HepG2 (cell line): ENCODE data around the gene CNTN4. TPM values are rescaled to one million over a fixed set of nuclear protein-coding genes. Genes with fewer than 3 reads are reported as not detected.

ENCODE experiments used
- ATAC-seq: fragments of 200-7000 bp; cut with Tn5 transposase; 3 replicates; pipeline ENCODE4 v1.9.1; 2020; ENCODE audit warnings: mild to moderate bottlenecking, moderate library complexity
- BruUV-seq: library from RNA; stranded (reverse); fragments of 400-500 nt; replicated peaks from 2 replicates; lab custom pipeline; 2021; lab: Mats Ljungman, UMichigan
- CTCF ChIA-PET: fragments of 300-600 bp; formaldehyde crosslinking; extraction: SDS; loops from one replicate; lab custom pipeline; 2021; ENCODE audit warnings: low total read pairs, inconsistent platforms, low intra/inter-chr PET ratio; lab: Yijun Ruan, JAX
- POLR2A ChIA-PET: fragments of 350-600 bp; sonication (Branson Sonifier 250); formaldehyde crosslinking; loops from one replicate; lab custom pipeline; 2020; ENCODE audit warnings: antibody characterized with exemption, inconsistent platforms; lab: Yijun Ruan, JAX
- DNase-seq: peaks from one replicate; pipeline ENCODE4 v3.0.0-alpha.2; 2015; ENCODE audit warnings: low spot score
- FAIRE-seq: peaks from 3 replicates; lab custom pipeline; 2011; peaks lifted over from hg19 to GRCh38; lab: Jason Lieb, UNC
- H2AFZ ChIP-seq: one replicate; pipeline ENCODE4 v1.6.1; 2011; ENCODE audit warnings: low read length, inconsistent platforms
- H3K27ac ChIP-seq: fragments of 300-600 bp; 3 replicates; pipeline ENCODE4 v1.8.0; 2011; ENCODE audit warnings: mixed run types, mild to moderate bottlenecking, mixed read lengths, low read length, inconsistent platforms; ENCODE audit not compliant: insufficient read depth; ENCODE audit errors: extremely low read length
- H3K27me3 ChIP-seq, 2 experiments: fragments of 200-600 bp in 1 of 2; 2 replicates in 1 of 2; 3 replicates in 1 of 2; pipeline versions ENCODE4 v1.6.0 to v1.8.0; 2011; ENCODE audit warnings: low read length in 2 of 2, mild to moderate bottlenecking in 2 of 2, moderate library complexity in 2 of 2, inconsistent platforms in 1 of 2; ENCODE audit not compliant: insufficient read depth in 2 of 2, control insufficient read depth in 1 of 2
- H3K36me3 ChIP-seq, 2 experiments: fragments of 200-600 bp in 1 of 2; replicated peaks in 1 of 2; 2 replicates in 1 of 2; 3 replicates in 1 of 2; pipeline versions ENCODE4 v1.5.1 to v1.8.0; 2011; ENCODE audit warnings: low read length in 2 of 2, inconsistent platforms in 1 of 2; ENCODE audit not compliant: insufficient read depth in 2 of 2, control insufficient read depth in 1 of 2
- H3K4me1 ChIP-seq: 2 replicates; pipeline ENCODE4 v1.5.1; 2012; ENCODE audit warnings: low read length, inconsistent platforms; ENCODE audit not compliant: insufficient read depth
- H3K4me2 ChIP-seq: 2 replicates; pipeline ENCODE4 v1.6.0; 2011; ENCODE audit warnings: low read depth, low read length, inconsistent platforms
- H3K4me3 ChIP-seq, 3 experiments: fragments of 200-600 bp in 1 of 3; sonication (generic), shearing (Covaris generic) in 1 of 3; replicated peaks in 1 of 3; 2 replicates each; pipeline ENCODE4 v1.5.1; 2011 to 2016; ENCODE audit warnings: low read length in 3 of 3, inconsistent platforms in 2 of 3, low read depth in 2 of 3, mild to moderate bottlenecking in 2 of 3, control low read depth in 1 of 3, mixed read lengths in 1 of 3; ENCODE audit not compliant: insufficient read depth in 1 of 3
- H3K79me2 ChIP-seq: one replicate; pipeline ENCODE4 v1.6.1; 2011; ENCODE audit warnings: low read length, inconsistent platforms; ENCODE audit not compliant: insufficient read depth
- H3K9ac ChIP-seq: 2 replicates; pipeline ENCODE4 v1.6.0; 2011; ENCODE audit warnings: mild to moderate bottlenecking, low read depth, low read length, inconsistent platforms; ENCODE audit not compliant: insufficient read depth
- H3K9me3 ChIP-seq: 2 replicates; pipeline ENCODE4 v1.5.1; 2012; ENCODE audit warnings: mild to moderate bottlenecking, low read length
- H4K20me1 ChIP-seq: 2 replicates; pipeline ENCODE4 v1.6.0; 2011; ENCODE audit warnings: inconsistent platforms, mild to moderate bottlenecking, low read length, moderate library complexity; ENCODE audit not compliant: insufficient read depth
- MBD4 ChIP-seq: IDR thresholded peaks from 2 replicates; pipeline ENCODE4 v1.6.1; 2012; ENCODE audit warnings: low read length, inconsistent platforms, borderline replicate concordance
- NFIB ChIP-seq: sonication (generic); formaldehyde crosslinking; IDR thresholded peaks from 2 replicates; pipeline ENCODE4 v1.9.0; 2021; ENCODE audit warnings: missing genetic modification reagents, mild to moderate bottlenecking, borderline replicate concordance
- ZNF234 ChIP-seq: sonication (generic); formaldehyde crosslinking; conservative IDR thresholded peaks from 2 replicates; pipeline ENCODE4 v1.5.1; 2020; ENCODE audit warnings: mild to moderate bottlenecking, missing genetic modification reagents
- ZNF546 ChIP-seq: sonication (generic); formaldehyde crosslinking; conservative IDR thresholded peaks from 2 replicates; pipeline ENCODE4 v1.8.1; 2023; ENCODE audit warnings: mild to moderate bottlenecking, missing genetic modification reagents
- WGBS: methylation state at CpG from one replicate; pipeline ENCODE4 v1.1.6; 2017; ENCODE audit warnings: low lambda C conversion rate; 5-methylcytosine and 5-hydroxymethylcytosine counted together
- in situ Hi-C: cut with HindIII; loops from 2 replicates; pipeline ENCODE4 v1.10.0; 2017; ENCODE audit warnings: low pct_unique_long_range_greater_than_20kb; ENCODE audit not compliant: extremely low pct_ligation_motif_present
- intact Hi-C: fragments of 100-400 bp; cut with micrococcal nuclease; formaldehyde crosslinking; loops from one replicate; pipeline ENCODE4 v1.10.0; 2022; ENCODE audit not compliant: unreplicated experiment
- polyA plus RNA-seq, 8 experiments: library from polyadenylated mRNA; depleted of rRNA in 3 of 8; stranded (reverse) in 7 of 8; unstranded in 1 of 8; fragments of >200 nt; fragmentation: Illumina TruSeq in 4 of 8; extraction: Trizol in 4 of 8; gene quantifications; 2 replicates each; pipeline versions ENCODE4 v1.2.1 to v1.2.3, GENCODE V29; 2011 to 2016; ENCODE audit warnings: low read depth in 4 of 8, missing spikeins in 1 of 8, mixed read lengths in 1 of 8; ENCODE audit not compliant: insufficient read depth in 1 of 8
- total RNA-seq, 5 experiments: library from RNA; depleted of rRNA; stranded (reverse); fragments of >200 nt; fragmentation: Illumina TruSeq; extraction: Trizol; gene quantifications; 2 replicates each; pipeline ENCODE4 v1.2.3, GENCODE V29; 2016; ENCODE audit warnings: low read depth in 1 of 5
- TF ChIP-seq, protein P1 (sequence below): sonication (generic); formaldehyde crosslinking; IDR thresholded peaks from 2 replicates; pipeline ENCODE4 v1.5.1; 2020; ENCODE audit warnings: missing genetic modification reagents, mild to moderate bottlenecking, borderline replicate concordance
- TF ChIP-seq, protein P2 (sequence below): sonication (generic); formaldehyde crosslinking; IDR thresholded peaks from 2 replicates; pipeline ENCODE4 v1.4.0; 2020; ENCODE audit warnings: mild to moderate bottlenecking, missing genetic modification reagents, borderline replicate concordance
- TF ChIP-seq, protein P3 (sequence below): sonication (generic); formaldehyde crosslinking; IDR thresholded peaks from 2 replicates; pipeline ENCODE4 v1.5.1; 2020; ENCODE audit warnings: mild to moderate bottlenecking, missing genetic modification reagents
- TF ChIP-seq, protein P4 (sequence below): sonication (generic); formaldehyde crosslinking; IDR thresholded peaks from 2 replicates; pipeline ENCODE4 v1.5.1; 2020; ENCODE audit warnings: mild to moderate bottlenecking, moderate library complexity, missing genetic modification reagents
- TF ChIP-seq, protein P5 (sequence below): sonication (generic); formaldehyde crosslinking; IDR thresholded peaks from 2 replicates; pipeline ENCODE4 v1.4.0; 2020; ENCODE audit warnings: missing genetic modification reagents, mild to moderate bottlenecking, borderline replicate concordance
- TF ChIP-seq, protein P6 (sequence below): sonication (generic); formaldehyde crosslinking; conservative IDR thresholded peaks from 2 replicates; pipeline ENCODE4 v1.5.0; 2020; ENCODE audit warnings: missing genetic modification reagents

CNTN4 gene
- total and polyA plus RNA-seq, 2 of the 13 experiments (the other 11 are each of a cell fraction or from before 2014, with no cell fraction given): 0.01 to 0.13 TPM

DNA sequence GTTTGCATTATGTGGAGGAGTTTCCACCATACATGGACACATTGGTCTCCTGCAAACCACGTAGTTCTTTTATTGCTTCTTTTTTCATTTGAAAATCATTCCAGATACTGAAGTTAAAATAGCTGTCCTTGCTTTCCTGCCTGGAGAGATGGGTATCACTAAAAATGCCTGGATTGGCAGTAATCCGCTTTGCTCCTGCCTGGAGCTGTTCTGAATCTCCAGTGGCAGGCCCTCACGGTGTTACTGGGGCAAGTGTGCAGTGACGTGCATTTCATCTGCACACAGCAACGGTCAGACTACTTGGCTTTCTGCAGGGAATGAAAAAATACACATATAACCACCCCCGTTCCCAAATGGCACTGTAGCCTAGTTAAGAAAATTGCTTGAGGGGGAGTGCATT, 738.6 kb downstream of the CNTN4 start:
- intact Hi-C loops (no loop called here), in situ Hi-C loops (no loop called here)
- ChIA-PET POLR2A (no interaction called here), CTCF (no interaction called here)
- no peak for DNase-seq
- H3K4me3 ChIP-seq: no peak overlapping the region
- no peak overlapping the region for H3K4me2 ChIP-seq
- no peaks in the 10 kb centered on the region for H3K79me2 ChIP-seq
- FAIRE-seq: no peak
- no peak for ATAC-seq
- no peak overlapping the region for H3K27ac ChIP-seq
- no peak overlapping the region for H3K9ac ChIP-seq
- BruUV-seq: no TSS peak
- WGBS: under 1% methylated on average over 6 of the region's 6 CpGs
- no peaks in the 10 kb centered on the region for H3K9me3 ChIP-seq
- no peaks in the 10 kb centered on the region for H3K4me1 ChIP-seq
- H3K36me3 ChIP-seq: no peaks in the 10 kb centered on the region
- no peak overlapping the region for H2AFZ ChIP-seq
- H4K20me1 ChIP-seq: no peaks in the 10 kb centered on the region
- H3K27me3 ChIP-seq: no peaks in the 10 kb centered on the region; a peak in 2 of 5 replicates
- TF ChIP-seq, protein P1, sequence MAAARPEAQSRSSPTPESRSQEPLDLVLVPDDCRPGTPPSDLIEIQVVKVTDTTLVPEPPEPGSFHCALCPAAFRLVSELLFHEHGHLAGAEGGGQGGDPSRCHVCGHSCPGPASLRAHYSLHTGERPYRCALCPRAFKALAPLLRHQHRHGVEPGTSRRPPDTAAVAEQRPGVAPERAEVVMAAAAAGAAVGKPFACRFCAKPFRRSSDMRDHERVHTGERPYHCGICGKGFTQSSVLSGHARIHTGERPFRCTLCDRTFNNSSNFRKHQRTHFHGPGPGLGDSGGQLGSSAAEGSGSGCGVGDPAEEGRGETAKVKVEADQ (CRISPR knock-in tag): no peak
- TF ChIP-seq NFIB (CRISPR knock-in tag): no peak
- TF ChIP-seq ZNF234: no peak
- TF ChIP-seq, protein P2, sequence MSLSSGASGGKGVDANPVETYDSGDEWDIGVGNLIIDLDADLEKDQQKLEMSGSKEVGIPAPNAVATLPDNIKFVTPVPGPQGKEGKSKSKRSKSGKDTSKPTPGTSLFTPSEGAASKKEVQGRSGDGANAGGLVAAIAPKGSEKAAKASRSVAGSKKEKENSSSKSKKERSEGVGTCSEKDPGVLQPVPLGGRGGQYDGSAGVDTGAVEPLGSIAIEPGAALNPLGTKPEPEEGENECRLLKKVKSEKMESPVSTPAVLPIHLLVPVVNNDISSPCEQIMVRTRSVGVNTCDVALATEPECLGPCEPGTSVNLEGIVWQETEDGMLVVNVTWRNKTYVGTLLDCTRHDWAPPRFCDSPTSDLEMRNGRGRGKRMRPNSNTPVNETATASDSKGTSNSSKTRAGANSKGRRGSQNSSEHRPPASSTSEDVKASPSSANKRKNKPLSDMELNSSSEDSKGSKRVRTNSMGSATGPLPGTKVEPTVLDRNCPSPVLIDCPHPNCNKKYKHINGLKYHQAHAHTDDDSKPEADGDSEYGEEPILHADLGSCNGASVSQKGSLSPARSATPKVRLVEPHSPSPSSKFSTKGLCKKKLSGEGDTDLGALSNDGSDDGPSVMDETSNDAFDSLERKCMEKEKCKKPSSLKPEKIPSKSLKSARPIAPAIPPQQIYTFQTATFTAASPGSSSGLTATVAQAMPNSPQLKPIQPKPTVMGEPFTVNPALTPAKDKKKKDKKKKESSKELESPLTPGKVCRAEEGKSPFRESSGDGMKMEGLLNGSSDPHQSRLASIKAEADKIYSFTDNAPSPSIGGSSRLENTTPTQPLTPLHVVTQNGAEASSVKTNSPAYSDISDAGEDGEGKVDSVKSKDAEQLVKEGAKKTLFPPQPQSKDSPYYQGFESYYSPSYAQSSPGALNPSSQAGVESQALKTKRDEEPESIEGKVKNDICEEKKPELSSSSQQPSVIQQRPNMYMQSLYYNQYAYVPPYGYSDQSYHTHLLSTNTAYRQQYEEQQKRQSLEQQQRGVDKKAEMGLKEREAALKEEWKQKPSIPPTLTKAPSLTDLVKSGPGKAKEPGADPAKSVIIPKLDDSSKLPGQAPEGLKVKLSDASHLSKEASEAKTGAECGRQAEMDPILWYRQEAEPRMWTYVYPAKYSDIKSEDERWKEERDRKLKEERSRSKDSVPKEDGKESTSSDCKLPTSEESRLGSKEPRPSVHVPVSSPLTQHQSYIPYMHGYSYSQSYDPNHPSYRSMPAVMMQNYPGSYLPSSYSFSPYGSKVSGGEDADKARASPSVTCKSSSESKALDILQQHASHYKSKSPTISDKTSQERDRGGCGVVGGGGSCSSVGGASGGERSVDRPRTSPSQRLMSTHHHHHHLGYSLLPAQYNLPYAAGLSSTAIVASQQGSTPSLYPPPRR (CRISPR knock-in tag): no peak
- TF ChIP-seq, protein P3, sequence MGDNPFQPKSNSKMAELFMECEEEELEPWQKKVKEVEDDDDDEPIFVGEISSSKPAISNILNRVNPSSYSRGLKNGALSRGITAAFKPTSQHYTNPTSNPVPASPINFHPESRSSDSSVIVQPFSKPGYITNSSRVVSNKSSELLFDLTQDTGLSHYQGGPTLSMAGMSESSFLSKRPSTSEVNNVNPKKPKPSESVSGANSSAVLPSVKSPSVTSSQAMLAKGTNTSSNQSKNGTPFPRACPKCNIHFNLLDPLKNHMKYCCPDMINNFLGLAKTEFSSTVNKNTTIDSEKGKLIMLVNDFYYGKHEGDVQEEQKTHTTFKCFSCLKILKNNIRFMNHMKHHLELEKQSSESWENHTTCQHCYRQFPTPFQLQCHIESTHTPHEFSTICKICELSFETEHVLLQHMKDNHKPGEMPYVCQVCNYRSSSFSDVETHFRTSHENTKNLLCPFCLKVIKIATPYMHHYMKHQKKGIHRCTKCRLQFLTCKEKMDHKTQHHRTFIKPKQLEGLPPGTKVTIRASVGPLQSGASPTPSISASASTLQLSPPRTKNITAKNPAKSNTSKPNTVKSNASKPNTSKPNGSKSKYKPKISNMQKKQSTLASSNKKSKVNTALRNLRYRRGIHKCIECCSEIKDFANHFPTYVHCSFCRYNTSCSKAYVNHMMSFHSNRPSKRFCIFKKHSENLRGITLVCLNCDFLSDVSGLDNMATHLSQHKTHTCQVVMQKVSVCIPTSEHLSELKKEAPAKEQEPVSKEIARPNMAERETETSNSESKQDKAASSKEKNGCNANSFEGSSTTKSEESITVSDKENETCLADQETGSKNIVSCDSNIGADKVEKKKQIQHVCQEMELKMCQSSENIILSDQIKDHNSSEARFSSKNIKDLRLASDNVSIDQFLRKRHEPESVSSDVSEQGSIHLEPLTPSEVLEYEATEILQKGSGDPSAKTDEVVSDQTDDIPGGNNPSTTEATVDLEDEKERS: no peak
- no peak for TF ChIP-seq MBD4
- no peak for TF ChIP-seq ZNF546 (CRISPR knock-in tag)
- TF ChIP-seq, protein P4, sequence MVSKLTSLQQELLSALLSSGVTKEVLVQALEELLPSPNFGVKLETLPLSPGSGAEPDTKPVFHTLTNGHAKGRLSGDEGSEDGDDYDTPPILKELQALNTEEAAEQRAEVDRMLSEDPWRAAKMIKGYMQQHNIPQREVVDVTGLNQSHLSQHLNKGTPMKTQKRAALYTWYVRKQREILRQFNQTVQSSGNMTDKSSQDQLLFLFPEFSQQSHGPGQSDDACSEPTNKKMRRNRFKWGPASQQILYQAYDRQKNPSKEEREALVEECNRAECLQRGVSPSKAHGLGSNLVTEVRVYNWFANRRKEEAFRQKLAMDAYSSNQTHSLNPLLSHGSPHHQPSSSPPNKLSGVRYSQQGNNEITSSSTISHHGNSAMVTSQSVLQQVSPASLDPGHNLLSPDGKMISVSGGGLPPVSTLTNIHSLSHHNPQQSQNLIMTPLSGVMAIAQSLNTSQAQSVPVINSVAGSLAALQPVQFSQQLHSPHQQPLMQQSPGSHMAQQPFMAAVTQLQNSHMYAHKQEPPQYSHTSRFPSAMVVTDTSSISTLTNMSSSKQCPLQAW (CRISPR knock-in tag): no peak
- TF ChIP-seq, protein P5, sequence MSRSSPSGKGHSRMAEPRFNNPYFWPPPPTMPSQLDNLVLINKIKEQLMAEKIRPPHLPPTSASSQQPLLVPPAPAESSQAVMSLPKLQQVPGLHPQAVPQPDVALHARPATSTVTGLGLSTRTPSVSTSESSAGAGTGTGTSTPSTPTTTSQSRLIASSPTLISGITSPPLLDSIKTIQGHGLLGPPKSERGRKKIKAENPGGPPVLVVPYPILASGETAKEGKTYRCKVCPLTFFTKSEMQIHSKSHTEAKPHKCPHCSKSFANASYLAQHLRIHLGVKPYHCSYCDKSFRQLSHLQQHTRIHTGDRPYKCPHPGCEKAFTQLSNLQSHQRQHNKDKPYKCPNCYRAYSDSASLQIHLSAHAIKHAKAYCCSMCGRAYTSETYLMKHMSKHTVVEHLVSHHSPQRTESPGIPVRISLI (CRISPR knock-in tag): no peak
- TF ChIP-seq, protein P6, sequence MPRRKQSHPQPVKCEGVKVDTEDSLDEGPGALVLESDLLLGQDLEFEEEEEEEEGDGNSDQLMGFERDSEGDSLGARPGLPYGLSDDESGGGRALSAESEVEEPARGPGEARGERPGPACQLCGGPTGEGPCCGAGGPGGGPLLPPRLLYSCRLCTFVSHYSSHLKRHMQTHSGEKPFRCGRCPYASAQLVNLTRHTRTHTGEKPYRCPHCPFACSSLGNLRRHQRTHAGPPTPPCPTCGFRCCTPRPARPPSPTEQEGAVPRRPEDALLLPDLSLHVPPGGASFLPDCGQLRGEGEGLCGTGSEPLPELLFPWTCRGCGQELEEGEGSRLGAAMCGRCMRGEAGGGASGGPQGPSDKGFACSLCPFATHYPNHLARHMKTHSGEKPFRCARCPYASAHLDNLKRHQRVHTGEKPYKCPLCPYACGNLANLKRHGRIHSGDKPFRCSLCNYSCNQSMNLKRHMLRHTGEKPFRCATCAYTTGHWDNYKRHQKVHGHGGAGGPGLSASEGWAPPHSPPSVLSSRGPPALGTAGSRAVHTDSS (CRISPR knock-in tag): no peak
